Measurements from ENCODE around the gene TBC1D1. TPM values are rescaled to one million over a fixed set of nuclear protein-coding genes. Genes with fewer than 3 reads are reported as not detected.

Gene TBC1D1
- total RNA-seq, 2 donors from 2014 or later, result 49.8 to 129 TPM

- peak; percentile 38 for DNase-seq (ENCODE audit: low spot score)
These were observed 86.8 kb downstream of the TBC1D1 start for GRCh38 chr4:37977471-37978247.

GRCh38 chr4:37978248-37978924, 87.5 kb downstream of the TBC1D1 start:
- H3K9me3 ChIP-seq, result no peaks in the 10 kb centered on the region
- intact Hi-C loops (cut with DNase I), result loop anchor here (5.0 kb wide), 5 partner anchors 59 to 291 kb away; partner anchors contain the start of genes PGM2, RELL1 and TBC1D1
- no peak for DNase-seq (ENCODE audit: low spot score)
- no peaks in the 10 kb centered on the region for H3K4me1 ChIP-seq (replicated peaks)
- H3K27ac ChIP-seq, result peak overlapping the region; percentile 82 to 88
- 29% methylated on average over 11 of the region's 11 CpGs for WGBS
- no peak for TF ChIP-seq POLR2A (IDR thresholded peaks at IDR 0.05)
- H3K36me3 ChIP-seq, result no peaks in the 10 kb centered on the region
- H3K4me3 ChIP-seq, result peak overlapping the region; percentile 65 to 82
- H3K27me3 ChIP-seq (replicated peaks; ENCODE audit: insufficient read depth), result no peaks in the 10 kb centered on the region

More at GRCh38 chr4:37977471-37978247, 86.8 kb downstream of the TBC1D1 start:
- 1% methylated on average over 20 of the region's 74 CpGs for WGBS
- H3K4me3 ChIP-seq, result peak overlapping the region; percentile 65 to 82
- no peaks in the 10 kb centered on the region for H3K9me3 ChIP-seq
- H3K4me1 ChIP-seq (replicated peaks), result no peaks in the 10 kb centered on the region
- H3K27me3 ChIP-seq (replicated peaks; ENCODE audit: insufficient read depth), result no peaks in the 10 kb centered on the region
- peak overlapping the region; percentile 82 to 88 for H3K27ac ChIP-seq
- H3K36me3 ChIP-seq, result no peaks in the 10 kb centered on the region
- no peak for TF ChIP-seq POLR2AphosphoS5 (IDR thresholded peaks at IDR 0.05)
- peak in 3 of 4 experiments; percentile 41 to 65 (median 60) for TF ChIP-seq CTCF (IDR thresholded peaks at IDR 0.05)
- intact Hi-C loops (cut with DNase I), result loop anchor here (5.0 kb wide), 5 partner anchors 60 to 290 kb away; partner anchors contain the start of genes PGM2, RELL1 and TBC1D1

GRCh38 chr4:37980246-37980645, 89.4 kb downstream of the TBC1D1 start:
- Histone ChIP-seq H3K27me3 (replicated peaks; ENCODE audit: insufficient read depth) (no peaks in the 10 kb centered on the region), H3K27ac (no peak overlapping the region), H3K4me1 (replicated peaks) (no peaks in the 10 kb centered on the region), H3K36me3 (no peaks in the 10 kb centered on the region), H3K9me3 (no peaks in the 10 kb centered on the region), H3K4me3 (no peak overlapping the region)
- 72% methylated on average over 1 of the region's 1 CpG for WGBS
- TF ChIP-seq CTCF (IDR thresholded peaks at IDR 0.05), result no peak
- TF ChIP-seq POLR2A (IDR thresholded peaks at IDR 0.05), result no peak
- TF ChIP-seq POLR2AphosphoS5 (IDR thresholded peaks at IDR 0.05), result no peak
- DNase-seq (ENCODE audit: low spot score), result no peak
- intact Hi-C loops (cut with DNase I), result no loop called here

- H3K27me3 ChIP-seq (replicated peaks; ENCODE audit: insufficient read depth), result no peaks in the 10 kb centered on the region
- no peaks in the 10 kb centered on the region for H3K9me3 ChIP-seq
- intact Hi-C loops (cut with DNase I), result no loop called here
- no peaks in the 10 kb centered on the region for H3K4me1 ChIP-seq (replicated peaks)
- WGBS, result 63% methylated on average over 4 of the region's 4 CpGs
- H3K4me3 ChIP-seq, result no peak overlapping the region
- H3K27ac ChIP-seq, result no peak overlapping the region
- no peak for DNase-seq (ENCODE audit: low spot score)
- no peaks in the 10 kb centered on the region for H3K36me3 ChIP-seq
- TF ChIP-seq CTCF (IDR thresholded peaks at IDR 0.05) (no peak), POLR2A (IDR thresholded peaks at IDR 0.05) (no peak), POLR2AphosphoS5 (IDR thresholded peaks at IDR 0.05) (no peak)
These were observed 90.5 kb downstream of the TBC1D1 start for GRCh38 chr4:37981425-37981824.

GRCh38 chr4:37981844-37982720, 91.2 kb downstream of the TBC1D1 start:
- WGBS, result 60% methylated on average over 7 of the region's 7 CpGs
- no peak overlapping the region for H3K4me3 ChIP-seq
- no peaks in the 10 kb centered on the region for H3K36me3 ChIP-seq
- H3K27me3 ChIP-seq (replicated peaks; ENCODE audit: insufficient read depth), result no peaks in the 10 kb centered on the region
- H3K4me1 ChIP-seq (replicated peaks), result no peaks in the 10 kb centered on the region
- intact Hi-C loops (cut with DNase I), result no loop called here
- no peaks in the 10 kb centered on the region for H3K9me3 ChIP-seq
- H3K27ac ChIP-seq, result no peak overlapping the region
- TF ChIP-seq POLR2AphosphoS5 (IDR thresholded peaks at IDR 0.05) (no peak), POLR2A (IDR thresholded peaks at IDR 0.05) (no peak), CTCF (IDR thresholded peaks at IDR 0.05) (no peak)
- DNase-seq (ENCODE audit: low spot score), result no peak

Data from prostate gland (tissue), 2 donors.